Loucy (cell line): ENCODE data around the gene ADAP2.
"Not testable (repeated sequence)": the region's sequence is repeated elsewhere in the genome, so short reads cannot be mapped to it uniquely, and the experiment has no call there.

Experiments used
- H2AFZ ChIP-seq: fragments of 200-600 bp; sonication (generic); 2 replicates; pipeline ENCODE4 v1.6.0; 2016; ENCODE audit warnings: antibody characterized with exemption, mild to moderate bottlenecking, low read length, moderate library complexity
- H3F3A ChIP-seq: fragments of 200-600 bp; 2 replicates; pipeline ENCODE4 v1.6.0; 2016; ENCODE audit warnings: antibody characterized with exemption, low read depth, mild to moderate bottlenecking
- H3K27me3 ChIP-seq: fragments of 200-600 bp; sonication (generic); 2 replicates; pipeline ENCODE4 v1.6.1; 2014; ENCODE audit warnings: low read length, mild to moderate bottlenecking; ENCODE audit not compliant: insufficient read depth, poor library complexity, severe bottlenecking
- H3K36me3 ChIP-seq: fragments of 200-600 bp; sonication (generic); 2 replicates; pipeline ENCODE4 v1.6.1; 2016; ENCODE audit warnings: low read length; ENCODE audit not compliant: insufficient read depth
- H3K4me1 ChIP-seq: fragments of 200-600 bp; sonication (generic); 2 replicates; pipeline ENCODE4 v1.5.1; 2014; ENCODE audit warnings: low read length, mild to moderate bottlenecking; ENCODE audit not compliant: insufficient read depth, poor library complexity, severe bottlenecking
- H3K4me2 ChIP-seq: fragments of 200-600 bp; sonication (generic); 2 replicates; pipeline ENCODE4 v1.6.0; 2014; ENCODE audit warnings: antibody characterized with exemption, low read length, low read depth, mild to moderate bottlenecking; ENCODE audit not compliant: poor library complexity, severe bottlenecking
- H3K4me3 ChIP-seq: fragments of 200-600 bp; sonication (generic); 2 replicates; pipeline ENCODE4 v1.5.1; 2014; ENCODE audit warnings: low read length, mild to moderate bottlenecking, mixed read lengths; ENCODE audit not compliant: poor library complexity, severe bottlenecking
- H3K79me2 ChIP-seq: fragments of 200-600 bp; sonication (generic); 2 replicates; pipeline ENCODE4 v1.6.1; 2014; ENCODE audit warnings: low read length; ENCODE audit not compliant: insufficient read depth
- H3K9ac ChIP-seq: fragments of 200-600 bp; sonication (generic); 2 replicates; pipeline ENCODE4 v1.6.0; 2014; ENCODE audit warnings: mild to moderate bottlenecking, low read depth, low read length, moderate library complexity; ENCODE audit not compliant: poor library complexity, severe bottlenecking
- H3K9me2 ChIP-seq: fragments of 200-600 bp; sonication (generic); replicated peaks from 2 replicates; pipeline ENCODE4 v1.6.1; 2016; ENCODE audit warnings: low read depth, low read length, mixed read lengths
- H3K9me3 ChIP-seq: fragments of 200-600 bp; sonication (generic); 2 replicates; pipeline ENCODE4 v1.6.1; 2014; ENCODE audit warnings: mild to moderate bottlenecking, antibody characterized with exemption, low read length, low read depth; ENCODE audit not compliant: insufficient read depth
- H4K20me1 ChIP-seq: fragments of 200-600 bp; sonication (generic); 2 replicates; pipeline ENCODE4 v1.6.0; 2014; ENCODE audit warnings: antibody characterized with exemption, low read length, mild to moderate bottlenecking; ENCODE audit not compliant: insufficient read depth, poor library complexity, severe bottlenecking
- EZH2phosphoT487 ChIP-seq: fragments of 200-600 bp; IDR thresholded peaks from 2 replicates; pipeline ENCODE4 v1.6.1; 2018; ENCODE audit warnings: antibody characterized with exemption, mild to moderate bottlenecking, moderate library complexity, borderline replicate concordance
- TF ChIP-seq, protein P1 (sequence below): fragments of 200-600 bp; sonication (generic); conservative IDR thresholded peaks from 2 replicates; pipeline ENCODE4 v1.5.1; 2014; ENCODE audit warnings: mild to moderate bottlenecking, antibody characterized with exemption, low read length

The ADAP2 gene

DNA sequence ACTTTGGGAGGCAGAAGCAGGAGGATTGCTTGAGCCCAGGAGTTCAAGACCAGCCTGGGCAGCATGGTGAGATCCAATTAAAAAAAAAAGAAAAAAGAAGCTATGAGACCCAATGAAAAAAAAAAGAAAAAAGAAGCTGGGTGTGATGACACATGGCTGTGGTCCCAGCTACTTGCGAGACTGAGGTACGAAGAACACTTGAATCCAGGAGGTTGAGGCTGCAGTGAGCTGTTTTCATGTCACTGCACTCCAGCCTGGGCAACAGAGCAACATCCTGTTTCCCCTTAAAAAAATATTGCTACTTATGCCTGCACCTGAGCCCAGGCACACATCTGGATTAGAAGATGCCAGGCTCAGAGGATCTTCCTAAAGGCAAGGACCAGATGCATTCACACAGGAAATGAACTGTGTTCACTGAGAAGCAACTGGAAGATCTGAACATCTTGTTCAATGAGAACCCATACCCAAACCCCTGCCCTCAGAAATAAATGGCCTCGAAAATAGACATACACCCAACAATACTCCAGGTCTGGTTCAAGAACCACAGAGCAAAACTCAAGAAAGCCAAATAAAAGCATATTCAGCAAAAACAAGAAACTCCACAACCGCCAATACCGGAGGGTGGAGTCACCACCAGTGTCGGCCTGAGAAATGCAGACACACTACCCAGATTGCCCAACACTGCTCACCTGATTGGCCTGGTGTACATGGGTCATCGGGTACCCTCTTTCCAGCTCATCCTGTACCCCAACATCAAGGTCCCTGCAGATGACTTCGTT is 53.5 kb downstream of the ADAP2 start:
- H3K79me2 ChIP-seq = peaks cover 23% of the 10 kb centered on the region
- TF ChIP-seq EZH2phosphoT487 = no peak
- TF ChIP-seq, protein P1, sequence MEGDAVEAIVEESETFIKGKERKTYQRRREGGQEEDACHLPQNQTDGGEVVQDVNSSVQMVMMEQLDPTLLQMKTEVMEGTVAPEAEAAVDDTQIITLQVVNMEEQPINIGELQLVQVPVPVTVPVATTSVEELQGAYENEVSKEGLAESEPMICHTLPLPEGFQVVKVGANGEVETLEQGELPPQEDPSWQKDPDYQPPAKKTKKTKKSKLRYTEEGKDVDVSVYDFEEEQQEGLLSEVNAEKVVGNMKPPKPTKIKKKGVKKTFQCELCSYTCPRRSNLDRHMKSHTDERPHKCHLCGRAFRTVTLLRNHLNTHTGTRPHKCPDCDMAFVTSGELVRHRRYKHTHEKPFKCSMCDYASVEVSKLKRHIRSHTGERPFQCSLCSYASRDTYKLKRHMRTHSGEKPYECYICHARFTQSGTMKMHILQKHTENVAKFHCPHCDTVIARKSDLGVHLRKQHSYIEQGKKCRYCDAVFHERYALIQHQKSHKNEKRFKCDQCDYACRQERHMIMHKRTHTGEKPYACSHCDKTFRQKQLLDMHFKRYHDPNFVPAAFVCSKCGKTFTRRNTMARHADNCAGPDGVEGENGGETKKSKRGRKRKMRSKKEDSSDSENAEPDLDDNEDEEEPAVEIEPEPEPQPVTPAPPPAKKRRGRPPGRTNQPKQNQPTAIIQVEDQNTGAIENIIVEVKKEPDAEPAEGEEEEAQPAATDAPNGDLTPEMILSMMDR = no peak
- H3K4me1 ChIP-seq = peaks cover 15% of the 10 kb centered on the region
- no peaks in the 10 kb centered on the region for H3K9me3 ChIP-seq
- H3K9me2 ChIP-seq = no peaks in the 10 kb centered on the region
- no peaks in the 10 kb centered on the region for H3K36me3 ChIP-seq
- H3K27me3 ChIP-seq = no peaks in the 10 kb centered on the region
- no peaks in the 10 kb centered on the region for H4K20me1 ChIP-seq
- H3K4me2 ChIP-seq = no peak overlapping the region
- H3K4me3 ChIP-seq = no peak overlapping the region
- no peak overlapping the region for H3K9ac ChIP-seq
- no peaks in the 10 kb centered on the region for H3F3A ChIP-seq
- no peak overlapping the region for H2AFZ ChIP-seq

DNA sequence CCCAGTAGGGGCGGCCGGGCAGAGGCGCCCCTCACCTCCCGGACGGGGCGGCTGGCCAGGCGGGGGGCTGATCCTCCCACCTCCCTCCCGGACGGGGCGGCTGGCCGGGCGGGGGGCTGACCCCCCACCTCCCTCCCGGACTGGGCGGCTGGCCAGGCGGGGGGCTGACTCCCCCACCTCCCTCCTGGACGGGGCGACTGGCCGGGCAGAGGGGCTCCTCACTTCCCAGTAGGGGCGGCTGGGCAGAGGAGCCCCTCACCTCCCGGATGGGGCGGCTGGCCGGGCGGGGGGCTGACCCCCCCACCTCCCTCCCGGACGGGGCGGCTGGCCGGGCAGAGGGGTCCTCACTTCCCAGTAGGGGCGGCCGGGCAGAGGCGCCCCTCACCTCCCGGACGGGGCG is 58.2 kb downstream of the ADAP2 start:
- not testable (repeated sequence) for H3K9me3 ChIP-seq, H3K36me3 ChIP-seq, H3K9ac ChIP-seq, H2AFZ ChIP-seq, H3K4me3 ChIP-seq, H3K4me1 ChIP-seq, H4K20me1 ChIP-seq, H3F3A ChIP-seq, H3K27me3 ChIP-seq, H3K4me2 ChIP-seq, H3K79me2 ChIP-seq, H3K9me2 ChIP-seq

DNA sequence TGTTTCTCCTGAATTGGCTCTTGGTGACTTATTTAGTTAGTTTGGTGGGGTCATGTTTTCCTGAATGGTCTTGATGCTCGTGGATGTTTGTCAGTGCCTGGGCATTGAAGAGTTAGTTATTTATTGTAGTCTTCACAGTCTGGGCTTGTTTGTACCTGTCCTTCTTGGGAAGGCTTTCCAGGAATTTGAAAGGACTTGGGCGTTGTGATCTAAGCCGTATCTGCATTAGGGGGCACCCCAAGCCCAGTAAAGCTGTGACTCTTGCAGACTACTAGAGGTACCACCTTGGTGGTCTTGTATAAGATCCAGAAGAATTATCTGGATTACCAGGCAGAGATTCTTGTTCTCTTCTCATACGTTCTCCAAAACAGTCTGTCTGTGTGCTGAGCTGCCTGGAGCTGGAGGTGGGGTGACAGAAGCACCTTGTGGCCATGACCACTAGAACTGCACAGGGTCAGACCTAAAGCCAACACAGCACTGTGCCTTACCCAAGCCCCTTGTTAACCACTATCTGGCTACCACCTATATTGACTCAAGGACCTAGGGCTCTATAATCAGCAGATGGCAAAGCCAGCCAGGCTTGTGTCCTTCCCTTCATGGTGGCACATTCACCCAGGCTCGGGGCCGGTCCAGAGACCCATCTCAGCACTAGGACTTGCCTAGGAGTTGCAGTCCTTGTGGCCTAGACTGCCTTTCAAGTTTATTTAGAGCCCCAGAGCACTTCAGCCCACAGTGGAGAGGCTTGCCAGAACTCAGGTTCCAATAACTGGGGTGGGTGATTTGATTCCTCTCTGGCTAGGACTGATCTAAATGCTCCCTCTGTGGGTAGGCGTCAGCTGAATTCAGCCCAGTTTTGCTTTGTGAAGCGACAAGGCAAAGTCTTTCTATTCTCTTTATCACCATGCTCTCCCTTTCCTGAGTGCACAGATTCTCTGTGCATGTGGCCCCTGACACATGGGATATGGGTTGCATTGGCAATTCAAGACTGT is 60.1 kb downstream of the ADAP2 start:
- Histone ChIP-seq H3K27me3 (no peaks in the 10 kb centered on the region), H3K36me3 (no peaks in the 10 kb centered on the region; the same call in 1 of the 2 replicates), H3K4me2 (no peak overlapping the region), H3F3A (no peaks in the 10 kb centered on the region), H3K9me2 (no peaks in the 10 kb centered on the region), H3K9ac (no peak overlapping the region), H3K4me3 (no peak overlapping the region), H3K9me3 (no peaks in the 10 kb centered on the region), H3K79me2 (no peaks in the 10 kb centered on the region), H4K20me1 (no peaks in the 10 kb centered on the region), H3K4me1 (no peaks in the 10 kb centered on the region), H2AFZ (no peak overlapping the region)
- TF ChIP-seq, protein P1 = no peak
- TF ChIP-seq EZH2phosphoT487 = no peak
